Heart left ventricle (tissue), 13 donors: ENCODE data around the gene CFAP46.
"Not testable (repeated sequence)": the region's sequence is repeated elsewhere in the genome, so short reads cannot be mapped to it uniquely, and the experiment has no call there.

Experiments used
- POLR2A ChIP-seq, 2 donors: fragments of 450-650 bp; IDR thresholded peaks; one replicate each; pipeline ENCODE4 v1.6.1; 2017; ENCODE audit warnings: antibody characterized with exemption in 2 of 2, mild to moderate bottlenecking in 2 of 2, moderate library complexity in 2 of 2
- TF ChIP-seq, protein P1 (sequence below), 12 donors: fragments of 200-600 bp; sonication (generic) in 4 of 12; IDR thresholded peaks; one replicate each; pipeline versions ENCODE4 v1.5.0 to v1.8.0; 2018 to 2022; ENCODE audit warnings: antibody characterized with exemption in 12 of 12, mild to moderate bottlenecking in 5 of 12
- donor health status: ischemic (EF 13 %, LVEDD 7.1; RV severe dilation, severe dysfunction).
- donor health status: DM: no; HTN: yes; CAD: no.
- donor health status: DM: no; HTN: no; CAD: no.
- donor health status: ischemic (EF 25% LVEDD 6.9; RV normal size, moderate dysfunction).
- donor health status: ischemic (EF 25% LVEDD 5.7; RV mildly dilated, moderate dysfunction).
- donor health status: ischemic (EF 35%, LVEDD 5.7; RV mildly dilated, moderate dysfunction).
- donor health status: nonischemic (EF 11% LVEDD 7.7; RV severe dilation, severe dysfunction).
- donor health status: DM: yes; HTN: yes; CAD: no.
- donor health status: PGD.
- donor health status: ischemic (EF 29% LVEDD 5.4; RV normal size, mild dysfunction).
- donor health status: nonischemic (EF 23%, LVEDD 6.1; RV moderate dilation, normal function).

DNA sequence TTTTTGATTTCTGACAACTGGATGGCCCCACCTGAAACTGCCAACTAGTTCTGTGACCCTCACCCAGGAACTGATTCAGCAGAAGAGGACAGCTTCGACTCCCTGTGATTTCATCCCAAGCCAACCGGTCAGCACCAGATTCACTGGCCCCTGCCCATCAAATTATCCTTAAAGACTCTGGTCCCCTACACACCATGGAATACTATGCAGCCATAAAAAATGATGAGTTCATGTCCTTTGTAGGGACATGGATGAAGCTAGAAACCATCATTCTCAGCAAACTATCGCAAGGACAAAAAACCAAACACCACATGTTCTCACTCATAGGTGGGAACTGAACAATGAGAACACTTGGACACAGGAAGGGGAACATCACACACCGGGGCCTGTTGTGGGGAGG lies 13.9 kb upstream of the CFAP46 start:
- TF ChIP-seq, protein P1, sequence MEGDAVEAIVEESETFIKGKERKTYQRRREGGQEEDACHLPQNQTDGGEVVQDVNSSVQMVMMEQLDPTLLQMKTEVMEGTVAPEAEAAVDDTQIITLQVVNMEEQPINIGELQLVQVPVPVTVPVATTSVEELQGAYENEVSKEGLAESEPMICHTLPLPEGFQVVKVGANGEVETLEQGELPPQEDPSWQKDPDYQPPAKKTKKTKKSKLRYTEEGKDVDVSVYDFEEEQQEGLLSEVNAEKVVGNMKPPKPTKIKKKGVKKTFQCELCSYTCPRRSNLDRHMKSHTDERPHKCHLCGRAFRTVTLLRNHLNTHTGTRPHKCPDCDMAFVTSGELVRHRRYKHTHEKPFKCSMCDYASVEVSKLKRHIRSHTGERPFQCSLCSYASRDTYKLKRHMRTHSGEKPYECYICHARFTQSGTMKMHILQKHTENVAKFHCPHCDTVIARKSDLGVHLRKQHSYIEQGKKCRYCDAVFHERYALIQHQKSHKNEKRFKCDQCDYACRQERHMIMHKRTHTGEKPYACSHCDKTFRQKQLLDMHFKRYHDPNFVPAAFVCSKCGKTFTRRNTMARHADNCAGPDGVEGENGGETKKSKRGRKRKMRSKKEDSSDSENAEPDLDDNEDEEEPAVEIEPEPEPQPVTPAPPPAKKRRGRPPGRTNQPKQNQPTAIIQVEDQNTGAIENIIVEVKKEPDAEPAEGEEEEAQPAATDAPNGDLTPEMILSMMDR (IDR thresholded peaks at IDR 0.05) = not testable (repeated sequence)
- TF ChIP-seq POLR2A (IDR thresholded peaks at IDR 0.05) = not testable (repeated sequence)
